GM21723 (cell line): ENCODE measurements around the gene JADE3.
A peak's percentile ranks its signal among the peaks of the same experiment; 100 is the strongest.

ENCODE experiments used
- ATAC-seq: cut with Tn5 transposase; IDR thresholded peaks from one replicate; pipeline ENCODE4 v1.9.1; 2021; ENCODE audit warnings: mild to moderate bottlenecking, moderate library complexity; ENCODE audit not compliant: unreplicated experiment

JADE3 gene

GRCh38 chrX:46992070-46992469, 79.8 kb downstream of the JADE3 start:
- no peak for ATAC-seq

- no peak for ATAC-seq
Observed at GRCh38 chrX:46994096-46994495, 81.9 kb downstream of the JADE3 start.

DNA sequence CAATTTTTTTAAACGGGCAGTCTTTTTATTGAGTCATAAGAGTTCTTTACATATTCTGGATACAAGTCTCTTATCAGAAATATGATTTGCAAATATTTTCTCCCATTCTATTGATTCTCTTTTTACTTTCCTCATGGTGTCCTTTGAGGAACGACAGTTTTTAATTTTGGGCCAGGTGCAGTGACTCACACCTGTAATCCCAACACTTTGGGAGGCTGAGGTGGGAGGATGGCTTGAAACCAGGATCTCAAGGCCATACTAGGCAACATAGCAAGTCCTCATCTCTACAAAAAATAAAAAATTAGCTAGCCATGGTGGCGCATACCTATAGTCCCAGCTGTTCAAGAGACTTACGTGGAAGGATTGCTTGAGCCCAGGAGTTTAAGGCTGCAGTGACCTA, 99.9 kb downstream of the JADE3 start:
- ATAC-seq, result no peak

GRCh38 chrX:47026198-47026597, 114.0 kb downstream of the JADE3 start:
- ATAC-seq, result no peak

DNA sequence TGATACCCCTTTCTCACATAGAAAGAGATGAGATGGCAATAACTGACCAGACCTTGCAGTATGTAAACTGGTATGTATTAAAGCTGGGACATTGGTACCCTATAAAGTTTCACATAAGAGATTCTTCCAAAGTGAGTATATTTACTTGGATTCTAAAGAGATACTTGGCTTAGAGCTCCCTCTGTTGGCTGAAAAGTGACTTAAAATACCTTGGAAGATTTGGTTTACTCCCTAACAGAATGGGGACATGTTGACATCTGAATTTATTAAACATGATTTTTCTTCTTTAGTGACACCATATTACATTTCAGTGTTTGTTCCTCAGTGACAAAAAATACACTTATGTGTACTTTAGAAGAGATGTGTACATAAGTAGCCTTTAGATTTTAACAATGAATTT, 118.1 kb downstream of the JADE3 start:
- no peak for ATAC-seq

- ATAC-seq, result no peak
Observed at GRCh38 chrX:47047989-47048388, 135.8 kb downstream of the JADE3 start.

- no peak for ATAC-seq
Observed at GRCh38 chrX:47059142-47059874, 147.1 kb downstream of the JADE3 start.

GRCh38 chrX:47060708-47061107, 148.5 kb downstream of the JADE3 start:
- no peak for ATAC-seq

GRCh38 chrX:47061238-47061919, 149.2 kb downstream of the JADE3 start:
- no peak for ATAC-seq

- ATAC-seq, result no peak
Observed at GRCh38 chrX:47063179-47063578, 151.0 kb downstream of the JADE3 start.

DNA sequence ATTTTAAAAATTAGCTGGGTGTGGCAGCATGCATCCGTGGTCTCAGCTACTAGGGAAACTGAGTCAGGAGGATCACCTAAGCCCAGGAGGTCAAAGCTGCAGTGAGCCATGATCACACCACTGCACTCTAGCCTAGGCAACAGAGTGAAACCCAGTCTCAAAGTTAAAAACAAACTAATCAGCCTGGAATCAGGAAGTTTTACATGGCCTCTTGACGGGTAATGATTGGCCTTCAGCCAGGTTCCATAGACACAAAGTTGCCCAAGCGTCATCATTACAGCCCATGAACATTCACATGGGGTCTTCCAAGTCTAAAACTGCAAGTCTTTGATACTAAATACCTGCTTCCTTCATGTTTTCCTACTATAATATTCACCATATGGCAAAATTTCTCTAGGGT, 156.0 kb downstream of the JADE3 start:
- no peak for ATAC-seq

- no peak for ATAC-seq
Observed at GRCh38 chrX:47068720-47069119, 156.5 kb downstream of the JADE3 start.

DNA sequence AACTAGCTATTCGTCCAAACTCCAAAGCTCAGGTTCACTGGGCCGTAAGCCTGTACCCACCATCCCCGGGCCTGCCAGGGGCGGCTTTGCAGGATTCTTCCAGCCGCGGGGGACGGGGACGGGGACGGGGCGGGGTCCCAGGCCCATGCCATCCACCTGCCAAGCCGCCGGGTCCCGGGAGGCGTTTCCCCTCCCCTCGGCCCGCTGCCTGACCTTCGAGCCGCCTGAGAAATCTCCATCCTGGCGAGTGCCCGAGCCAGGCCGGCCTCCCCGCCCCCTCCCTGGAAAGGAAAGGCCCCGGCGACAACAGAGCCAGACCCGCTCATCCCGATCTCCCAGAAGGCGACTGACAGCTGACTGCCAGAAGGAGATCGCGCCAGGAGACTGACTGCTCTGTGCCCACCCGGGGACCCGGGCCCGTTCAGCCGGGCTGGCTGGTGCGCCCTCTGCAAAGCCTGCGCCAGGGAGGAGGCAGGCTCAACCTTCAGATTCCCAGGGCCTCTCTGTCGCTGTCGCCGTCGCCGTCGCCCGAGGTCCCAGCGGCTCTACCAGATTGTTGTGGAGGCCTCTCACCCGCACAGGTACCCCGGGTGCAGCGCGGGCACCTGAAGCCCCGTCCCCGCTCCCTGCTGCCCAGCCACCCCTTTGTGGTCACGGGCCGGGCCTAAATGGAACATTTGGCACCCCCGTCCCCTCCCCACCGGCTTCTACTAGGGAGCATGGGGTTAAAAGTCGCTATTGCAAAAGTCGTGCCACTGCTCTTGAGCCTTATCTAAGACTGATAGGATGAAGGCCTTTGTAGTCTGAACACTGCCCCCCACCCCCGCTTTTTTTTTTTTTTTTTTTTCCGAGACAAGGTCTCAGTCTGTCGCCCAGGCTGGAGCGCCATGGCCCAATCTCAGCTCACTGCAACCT, 166.2 kb downstream of the JADE3 start, which contains the start of gene RGN:
Gene RGN (plus strand): TSS at position 315 of the 915 bp plus-strand sequence. CDS start 2,702 bp downstream, outside the sequence.
- no peak for ATAC-seq

DNA sequence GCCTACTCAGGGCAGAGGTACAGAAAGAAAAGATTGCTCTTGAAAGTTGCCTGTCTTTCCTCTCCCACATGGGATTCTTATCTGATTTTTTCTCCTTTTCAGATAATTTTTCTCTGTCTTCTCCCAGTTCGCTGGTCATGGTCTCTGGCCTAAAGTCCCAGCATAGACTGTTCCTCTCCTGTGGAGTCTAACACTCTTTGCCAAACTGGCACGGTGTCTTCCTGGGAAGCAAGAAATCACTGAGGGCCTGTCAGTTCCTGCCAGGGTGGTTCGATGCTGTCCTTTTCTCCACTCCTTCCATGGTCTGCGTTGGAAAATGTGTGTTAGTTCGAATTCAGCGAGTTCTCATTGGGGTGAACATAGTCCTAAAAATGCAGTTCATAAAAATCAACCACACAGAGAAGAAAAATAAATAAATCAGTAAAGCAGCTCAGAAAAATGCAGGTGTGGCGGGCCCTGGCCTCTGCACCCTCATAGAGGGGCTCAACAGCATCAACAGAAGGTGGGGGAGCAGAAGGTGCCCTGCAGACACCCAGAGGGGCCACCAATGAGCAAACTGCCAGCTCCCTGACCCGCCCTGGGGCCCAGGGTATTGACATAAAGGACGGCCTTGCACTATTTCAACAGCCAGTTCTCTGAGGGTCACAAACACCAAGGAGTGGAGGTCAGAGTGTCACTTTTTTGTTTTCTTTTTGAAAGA, 168.1 kb downstream of the JADE3 start:
- ATAC-seq, result no peak

DNA sequence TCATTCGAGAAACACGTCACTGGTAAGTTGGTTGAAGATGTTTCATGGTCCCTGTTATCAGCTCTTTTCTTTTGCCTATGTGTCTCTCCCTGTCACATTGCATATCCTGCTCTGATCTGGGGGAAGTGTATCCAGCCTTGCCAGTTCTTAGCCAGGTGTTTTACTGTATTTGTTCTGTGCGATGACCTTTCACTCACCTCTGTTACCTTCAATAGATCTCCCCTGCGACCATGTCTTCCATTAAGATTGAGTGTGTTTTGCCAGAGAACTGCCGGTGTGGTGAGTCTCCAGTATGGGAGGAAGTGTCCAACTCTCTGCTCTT, 168.7 kb downstream of the JADE3 start:
- ATAC-seq, result no peak

DNA sequence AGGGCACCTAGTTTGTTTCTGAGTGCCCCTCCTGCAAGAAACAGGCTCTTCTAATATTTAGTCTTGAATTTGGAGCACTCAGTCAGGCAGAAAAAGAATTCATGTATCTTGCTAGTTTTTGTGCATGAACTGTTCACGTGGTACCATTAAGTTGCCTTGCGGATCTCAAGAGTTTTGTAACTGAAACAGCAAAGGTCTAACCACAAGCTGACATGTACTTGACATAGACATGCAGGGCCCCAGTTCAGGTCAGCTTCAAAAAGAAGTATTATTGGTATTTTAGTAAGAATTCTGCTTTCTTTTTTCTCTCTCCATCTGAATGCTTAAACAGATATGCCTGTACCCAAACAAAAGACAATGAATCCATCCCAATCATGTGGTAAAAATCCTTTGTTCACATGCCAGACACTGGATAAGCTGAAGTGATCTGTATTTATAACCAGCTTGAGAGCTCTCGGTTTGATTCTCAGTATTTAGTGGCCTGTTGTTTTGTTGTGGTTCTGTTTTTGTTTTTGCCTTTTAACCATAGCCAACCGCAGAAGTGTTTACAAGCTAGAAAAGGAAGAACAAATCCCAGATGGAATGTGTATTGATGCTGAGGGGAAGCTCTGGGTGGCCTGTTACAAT, 179.0 kb downstream of the JADE3 start:
- peak; percentile 90 for ATAC-seq

DNA sequence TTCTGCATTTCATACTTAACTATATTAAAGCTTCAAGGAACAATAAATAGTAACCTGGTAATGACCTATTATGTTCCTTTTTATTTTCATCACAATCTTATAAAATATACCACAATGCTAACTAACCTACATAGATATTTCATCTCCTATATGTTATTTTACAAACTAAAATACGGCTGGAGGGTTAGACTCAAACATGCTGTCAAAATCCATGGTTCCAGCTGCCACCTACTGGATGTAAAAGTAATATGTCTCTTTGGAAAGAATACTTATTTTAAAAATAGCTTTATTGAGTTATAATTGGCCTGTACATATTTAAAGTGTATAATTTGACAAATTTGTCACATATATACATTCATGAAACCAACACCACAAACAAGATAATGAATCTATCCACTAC, 181.0 kb downstream of the JADE3 start:
- no peak for ATAC-seq

DNA sequence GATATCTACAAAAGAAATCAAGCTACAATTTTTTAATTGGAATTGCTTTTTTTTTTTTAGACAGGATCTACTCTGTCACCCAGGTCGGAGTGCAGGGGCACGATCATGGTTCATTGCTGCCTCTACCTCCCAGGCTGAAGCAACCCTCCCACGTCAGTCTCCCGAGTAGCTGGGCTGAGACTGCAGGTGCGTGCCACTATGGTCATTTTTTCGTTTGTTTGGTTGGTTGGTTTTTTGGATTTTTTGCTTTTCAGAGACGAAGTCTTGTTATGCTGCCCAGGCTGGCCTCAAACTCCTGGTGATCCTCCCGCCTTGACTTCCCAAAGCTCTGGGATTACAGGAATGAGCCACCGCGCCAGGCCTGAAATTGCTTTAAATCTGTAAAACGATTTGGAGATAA, 181.6 kb downstream of the JADE3 start:
- no peak for ATAC-seq

GRCh38 chrX:47097018-47097417, 184.8 kb downstream of the JADE3 start:
- no peak for ATAC-seq

GRCh38 chrX:47098338-47099094, 186.3 kb downstream of the JADE3 start:
- no peak for ATAC-seq
